ENCODE measurements around the gene CDCA7L.

DNA sequence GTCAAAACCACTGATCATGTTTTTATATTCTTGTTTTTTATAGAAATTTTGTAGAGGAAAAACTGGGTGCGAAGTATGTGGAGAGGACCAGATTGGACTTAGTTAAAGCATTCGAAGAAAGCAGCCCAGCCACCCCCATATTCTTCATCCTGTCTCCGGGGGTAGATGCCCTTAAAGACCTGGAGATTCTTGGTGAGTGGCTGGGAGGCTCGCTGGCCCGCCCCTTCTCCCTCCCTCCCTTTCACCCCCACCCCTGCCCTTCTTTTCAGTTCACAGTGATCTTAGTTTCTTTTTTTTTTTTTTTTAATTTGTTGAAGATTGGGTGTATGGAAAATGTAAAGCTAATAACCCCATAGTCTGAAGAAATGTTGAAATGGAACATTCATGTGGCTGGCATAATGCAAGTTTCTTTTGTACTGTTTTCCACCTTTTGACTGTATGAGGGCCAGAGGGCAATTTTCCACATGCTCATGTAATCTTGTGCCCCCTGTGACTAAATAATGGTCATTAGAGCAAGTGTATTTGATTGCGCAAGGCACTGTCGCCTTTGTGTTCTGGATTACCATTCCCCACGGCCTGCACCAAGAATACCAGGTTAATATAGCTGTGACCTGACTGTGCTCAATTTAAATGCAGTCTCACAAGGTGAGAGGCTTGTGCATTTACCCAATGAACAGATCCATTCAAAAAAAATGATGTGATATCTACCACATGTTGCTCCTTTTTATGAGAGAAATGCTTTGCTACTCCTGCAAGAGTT is 77.7 kb downstream of the CDCA7L start:
- TF ChIP-seq, protein P1, sequence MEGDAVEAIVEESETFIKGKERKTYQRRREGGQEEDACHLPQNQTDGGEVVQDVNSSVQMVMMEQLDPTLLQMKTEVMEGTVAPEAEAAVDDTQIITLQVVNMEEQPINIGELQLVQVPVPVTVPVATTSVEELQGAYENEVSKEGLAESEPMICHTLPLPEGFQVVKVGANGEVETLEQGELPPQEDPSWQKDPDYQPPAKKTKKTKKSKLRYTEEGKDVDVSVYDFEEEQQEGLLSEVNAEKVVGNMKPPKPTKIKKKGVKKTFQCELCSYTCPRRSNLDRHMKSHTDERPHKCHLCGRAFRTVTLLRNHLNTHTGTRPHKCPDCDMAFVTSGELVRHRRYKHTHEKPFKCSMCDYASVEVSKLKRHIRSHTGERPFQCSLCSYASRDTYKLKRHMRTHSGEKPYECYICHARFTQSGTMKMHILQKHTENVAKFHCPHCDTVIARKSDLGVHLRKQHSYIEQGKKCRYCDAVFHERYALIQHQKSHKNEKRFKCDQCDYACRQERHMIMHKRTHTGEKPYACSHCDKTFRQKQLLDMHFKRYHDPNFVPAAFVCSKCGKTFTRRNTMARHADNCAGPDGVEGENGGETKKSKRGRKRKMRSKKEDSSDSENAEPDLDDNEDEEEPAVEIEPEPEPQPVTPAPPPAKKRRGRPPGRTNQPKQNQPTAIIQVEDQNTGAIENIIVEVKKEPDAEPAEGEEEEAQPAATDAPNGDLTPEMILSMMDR (IDR thresholded peaks at IDR 0.05) = no peak
- TF ChIP-seq POLR2AphosphoS5 (IDR thresholded peaks at IDR 0.05) = no peak
